A549 (cell line): ENCODE results near the gene TCF12.

Experiments used
- JUN ChIP-seq, 2 experiments: fragments of >200 bp; sonication (Bioruptor Twin); formaldehyde crosslinking; IDR thresholded peaks; 2 replicates in 1 of 2; 3 replicates in 1 of 2; pipeline ENCODE4 v1.6.1; 2016 to 2017
- JUNB ChIP-seq: fragments of >200 bp; sonication (Bioruptor Twin); formaldehyde crosslinking; IDR thresholded peaks from 2 replicates; pipeline ENCODE4 v1.6.1; 2016
- MAFK ChIP-seq: fragments of 450-650 bp; IDR thresholded peaks from 2 replicates; pipeline ENCODE4 v1.6.1; 2014; ENCODE audit not compliant: partially characterized antibody
- RAD21 ChIP-seq, 2 experiments: fragments of >200 bp in 1 of 2; sonication (Bioruptor Twin) in 1 of 2; formaldehyde crosslinking in 1 of 2; IDR thresholded peaks in 1 of 2; conservative IDR thresholded peaks in 1 of 2; 2 replicates in 1 of 2; 3 replicates in 1 of 2; pipeline ENCODE4 v1.6.1; 2012 to 2018; ENCODE audit warnings: inconsistent platforms in 1 of 2
- USF2 ChIP-seq: fragments of 450-650 bp; IDR thresholded peaks from 2 replicates; pipeline ENCODE4 v1.6.1; 2014; ENCODE audit warnings: antibody characterized with exemption
- TF ChIP-seq, protein P1 (sequence below): fragments of >200 bp; sonication (Bioruptor Twin); formaldehyde crosslinking; IDR thresholded peaks from 3 replicates; pipeline ENCODE4 v1.5.1; 2016

- TF ChIP-seq, protein P1, sequence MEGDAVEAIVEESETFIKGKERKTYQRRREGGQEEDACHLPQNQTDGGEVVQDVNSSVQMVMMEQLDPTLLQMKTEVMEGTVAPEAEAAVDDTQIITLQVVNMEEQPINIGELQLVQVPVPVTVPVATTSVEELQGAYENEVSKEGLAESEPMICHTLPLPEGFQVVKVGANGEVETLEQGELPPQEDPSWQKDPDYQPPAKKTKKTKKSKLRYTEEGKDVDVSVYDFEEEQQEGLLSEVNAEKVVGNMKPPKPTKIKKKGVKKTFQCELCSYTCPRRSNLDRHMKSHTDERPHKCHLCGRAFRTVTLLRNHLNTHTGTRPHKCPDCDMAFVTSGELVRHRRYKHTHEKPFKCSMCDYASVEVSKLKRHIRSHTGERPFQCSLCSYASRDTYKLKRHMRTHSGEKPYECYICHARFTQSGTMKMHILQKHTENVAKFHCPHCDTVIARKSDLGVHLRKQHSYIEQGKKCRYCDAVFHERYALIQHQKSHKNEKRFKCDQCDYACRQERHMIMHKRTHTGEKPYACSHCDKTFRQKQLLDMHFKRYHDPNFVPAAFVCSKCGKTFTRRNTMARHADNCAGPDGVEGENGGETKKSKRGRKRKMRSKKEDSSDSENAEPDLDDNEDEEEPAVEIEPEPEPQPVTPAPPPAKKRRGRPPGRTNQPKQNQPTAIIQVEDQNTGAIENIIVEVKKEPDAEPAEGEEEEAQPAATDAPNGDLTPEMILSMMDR = no peak
- no peak for TF ChIP-seq RAD21 (conservative IDR thresholded peaks at IDR 0.05 in 1 of 2, IDR thresholded peaks at IDR 0.05 in 1 of 2)
- TF ChIP-seq JUN (IDR thresholded peaks at IDR 0.05) = no peak
- TF ChIP-seq USF2 = no peak
- TF ChIP-seq MAFK = no peak
- TF ChIP-seq JUNB = no peak
Observed at GRCh38 chr15:56973463-56973862, 55.0 kb downstream of the TCF12 start.
